GM11168 (cell line): Measurements from ENCODE around the gene CCDC40.
"Not testable (repeated sequence)": the region's sequence is repeated elsewhere in the genome, so short reads cannot be mapped to it uniquely, and the experiment has no call there.

Experiments
- in situ Hi-C: fragments of 300-500 bp; cut with MboI; formaldehyde crosslinking; loops from one replicate; pipeline ENCODE4 v1.12.0; 2022; ENCODE audit warnings: low sequenced_read_pairs; ENCODE audit not compliant: unreplicated experiment

Gene CCDC40

GRCh38 chr17:80043963-80044362 is 7.5 kb downstream of the CCDC40 start:
- in situ Hi-C loops: no loop called here

- in situ Hi-C loops: no loop called here
These were observed 9.3 kb downstream of the CCDC40 start for GRCh38 chr17:80045703-80046102.

- in situ Hi-C loops: not testable (repeated sequence)
These were observed 10.3 kb downstream of the CCDC40 start for GRCh38 chr17:80046709-80047108.

- in situ Hi-C loops: no loop called here
These were observed 10.7 kb downstream of the CCDC40 start for GRCh38 chr17:80047176-80047575.

GRCh38 chr17:80049986-80050385 is 13.5 kb downstream of the CCDC40 start:
- in situ Hi-C loops: no loop called here

GRCh38 chr17:80050706-80051105 is 14.3 kb downstream of the CCDC40 start:
- in situ Hi-C loops: no loop called here

- in situ Hi-C loops: no loop called here
These were observed 15.2 kb downstream of the CCDC40 start for GRCh38 chr17:80051681-80052080.

GRCh38 chr17:80053102-80053501 is 16.7 kb downstream of the CCDC40 start:
- in situ Hi-C loops: no loop called here

GRCh38 chr17:80055597-80055996 is 19.2 kb downstream of the CCDC40 start:
- in situ Hi-C loops: no loop called here

- in situ Hi-C loops: no loop called here
These were observed 22.0 kb downstream of the CCDC40 start for GRCh38 chr17:80058311-80058955.

- in situ Hi-C loops: no loop called here
These were observed 24.2 kb downstream of the CCDC40 start for GRCh38 chr17:80060644-80061043.

GRCh38 chr17:80061421-80061820 is 25.0 kb downstream of the CCDC40 start:
- in situ Hi-C loops: no loop called here

GRCh38 chr17:80063830-80064585 is 27.6 kb downstream of the CCDC40 start:
- in situ Hi-C loops: no loop called here

GRCh38 chr17:80064696-80065095 is 28.3 kb downstream of the CCDC40 start:
- in situ Hi-C loops: no loop called here

- in situ Hi-C loops: no loop called here
These were observed 29.2 kb downstream of the CCDC40 start for GRCh38 chr17:80065478-80066170.

- in situ Hi-C loops: no loop called here
These were observed 31.0 kb downstream of the CCDC40 start for GRCh38 chr17:80067393-80067986.

- in situ Hi-C loops: no loop called here
These were observed 32.1 kb downstream of the CCDC40 start for GRCh38 chr17:80068301-80069222.

- in situ Hi-C loops: no loop called here
These were observed 34.1 kb downstream of the CCDC40 start for GRCh38 chr17:80070375-80071115.

GRCh38 chr17:80071116-80071841 is 34.8 kb downstream of the CCDC40 start:
- in situ Hi-C loops: no loop called here
